ENCODE measurements around the gene WTIP. TPM values are rescaled to one million over a fixed set of nuclear protein-coding genes. Genes with fewer than 3 reads are reported as not detected.
"Not testable (repeated sequence)": the region's sequence is repeated elsewhere in the genome, so short reads cannot be mapped to it uniquely, and the experiment has no call there.

Gene WTIP
- total RNA-seq, 1 donor from 2014 or later, result 23.5 TPM

- Histone ChIP-seq H3K27me3 (ENCODE audit: low read depth) (no peaks in the 10 kb centered on the region), H3K36me3 (peaks cover 39% of the 10 kb centered on the region), H3K27ac (no peak overlapping the region), H3K4me1 (peaks cover 11% of the 10 kb centered on the region), H3K9me3 (no peaks in the 10 kb centered on the region), H3K4me3 (no peak overlapping the region)
- ATAC-seq (no peak), DNase-seq (no peak)
- TF ChIP-seq CTCF (IDR thresholded peaks at IDR 0.05), result no peak
- intact Hi-C loops (cut with DNase I), result no loop called here
These were observed 7.1 kb upstream of the WTIP start for GRCh38 chr19:34474233-34474989.

- TF ChIP-seq CTCF (IDR thresholded peaks at IDR 0.05), result no peak
- ATAC-seq (peak; percentile 13 to 26), DNase-seq (no peak)
- Histone ChIP-seq H3K4me3 (no peak overlapping the region), H3K27ac (no peak overlapping the region), H3K36me3 (peaks cover 30% of the 10 kb centered on the region), H3K4me1 (peaks cover 11% of the 10 kb centered on the region), H3K27me3 (ENCODE audit: low read depth) (no peaks in the 10 kb centered on the region), H3K9me3 (no peaks in the 10 kb centered on the region)
- intact Hi-C loops (cut with DNase I), result no loop called here
These were observed 6.3 kb upstream of the WTIP start for GRCh38 chr19:34475026-34475974.

- no peaks in the 10 kb centered on the region for H3K9me3 ChIP-seq
- TF ChIP-seq CTCF (IDR thresholded peaks at IDR 0.05), result no peak
- intact Hi-C loops (cut with DNase I), result no loop called here
- H3K27me3 ChIP-seq (ENCODE audit: low read depth), result peaks cover 7% of the 10 kb centered on the region
- H3K27ac ChIP-seq, result no peak overlapping the region
- H3K4me3 ChIP-seq, result no peak overlapping the region
- ATAC-seq, result no peak
- peaks cover 22% of the 10 kb centered on the region for H3K36me3 ChIP-seq
- H3K4me1 ChIP-seq, result peaks cover 11% of the 10 kb centered on the region
- no peak for DNase-seq
These were observed 5.5 kb upstream of the WTIP start for GRCh38 chr19:34475975-34476594.

GRCh38 chr19:34478496-34478895, 3.1 kb upstream of the WTIP start:
- H3K9me3 ChIP-seq; intact Hi-C loops (cut with DNase I); DNase-seq; H3K36me3 ChIP-seq; H3K27ac ChIP-seq; ATAC-seq; H3K4me3 ChIP-seq: not testable (repeated sequence)
- Histone ChIP-seq H3K4me1 (peaks cover 22% of the 10 kb centered on the region), H3K27me3 (ENCODE audit: low read depth) (peaks cover 11% of the 10 kb centered on the region)

GRCh38 chr19:34479396-34479795, 2.2 kb upstream of the WTIP start:
- H3K4me3 ChIP-seq, result no peak overlapping the region
- TF ChIP-seq CTCF (IDR thresholded peaks at IDR 0.05), result no peak
- DNase-seq (no peak), ATAC-seq (no peak)
- peaks cover 27% of the 10 kb centered on the region for H3K4me1 ChIP-seq
- H3K27me3 ChIP-seq (ENCODE audit: low read depth), result peaks cover 11% of the 10 kb centered on the region
- intact Hi-C loops (cut with DNase I), result no loop called here
- no peak overlapping the region for H3K27ac ChIP-seq
- H3K9me3 ChIP-seq, result no peaks in the 10 kb centered on the region
- no peaks in the 10 kb centered on the region for H3K36me3 ChIP-seq
